ENCODE results near the gene SRPX2.

DNA sequence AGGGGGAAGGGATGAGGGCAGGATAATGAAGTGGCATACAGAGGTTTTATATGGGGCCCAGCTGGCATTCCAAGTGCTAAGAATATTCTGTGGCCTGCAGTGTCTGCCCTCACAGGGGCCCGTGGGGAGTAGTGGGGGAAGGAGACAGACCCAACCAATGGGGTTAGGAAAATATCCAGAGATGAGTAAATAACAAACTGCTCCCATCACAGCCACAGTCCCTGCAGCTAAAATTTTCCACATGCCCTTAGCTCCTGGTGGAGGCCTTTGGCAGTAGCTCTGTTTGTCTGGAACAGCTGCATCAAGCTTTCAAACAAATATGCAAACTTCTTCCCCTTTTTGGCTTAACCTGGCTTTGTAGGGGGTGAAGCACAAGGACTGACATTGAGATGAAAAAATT, 3.1 kb downstream of the SRPX2 start:
- TF ChIP-seq, protein P1, sequence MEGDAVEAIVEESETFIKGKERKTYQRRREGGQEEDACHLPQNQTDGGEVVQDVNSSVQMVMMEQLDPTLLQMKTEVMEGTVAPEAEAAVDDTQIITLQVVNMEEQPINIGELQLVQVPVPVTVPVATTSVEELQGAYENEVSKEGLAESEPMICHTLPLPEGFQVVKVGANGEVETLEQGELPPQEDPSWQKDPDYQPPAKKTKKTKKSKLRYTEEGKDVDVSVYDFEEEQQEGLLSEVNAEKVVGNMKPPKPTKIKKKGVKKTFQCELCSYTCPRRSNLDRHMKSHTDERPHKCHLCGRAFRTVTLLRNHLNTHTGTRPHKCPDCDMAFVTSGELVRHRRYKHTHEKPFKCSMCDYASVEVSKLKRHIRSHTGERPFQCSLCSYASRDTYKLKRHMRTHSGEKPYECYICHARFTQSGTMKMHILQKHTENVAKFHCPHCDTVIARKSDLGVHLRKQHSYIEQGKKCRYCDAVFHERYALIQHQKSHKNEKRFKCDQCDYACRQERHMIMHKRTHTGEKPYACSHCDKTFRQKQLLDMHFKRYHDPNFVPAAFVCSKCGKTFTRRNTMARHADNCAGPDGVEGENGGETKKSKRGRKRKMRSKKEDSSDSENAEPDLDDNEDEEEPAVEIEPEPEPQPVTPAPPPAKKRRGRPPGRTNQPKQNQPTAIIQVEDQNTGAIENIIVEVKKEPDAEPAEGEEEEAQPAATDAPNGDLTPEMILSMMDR (IDR thresholded peaks at IDR 0.05; ENCODE audit: borderline replicate concordance, extremely low read depth, low read length, poor library complexity, severe bottlenecking): no peak
- TF ChIP-seq EZH2 (IDR thresholded peaks at IDR 0.05; ENCODE audit: borderline replicate concordance, low read depth, low read length, severe bottlenecking): no peak

All from DND-41 (cell line).